Measurements from ENCODE around the gene MT1X. TPM values are rescaled to one million over a fixed set of nuclear protein-coding genes. Genes with fewer than 3 reads are reported as not detected.

MT1X gene
- total RNA-seq, 1 donor from 2014 or later: 39.3 TPM

GRCh38 chr16:56695246-56695645 lies 13.0 kb downstream of the MT1X start:
- Mint-ChIP-seq H3K4me1 (ENCODE audit: unreplicated experiment) (peaks cover 5% of the 10 kb centered on the region), H3K27ac (no peak overlapping the region), H3K27me3 (peaks cover 9% of the 10 kb centered on the region), H3K36me3 (no peaks in the 10 kb centered on the region), H3K9me3 (peaks cover 9% of the 10 kb centered on the region), H3K4me3 (no peak overlapping the region)
- DNase-seq (ENCODE audit: extremely low spot score, unreplicated experiment): no peak
- TF ChIP-seq, protein P1, sequence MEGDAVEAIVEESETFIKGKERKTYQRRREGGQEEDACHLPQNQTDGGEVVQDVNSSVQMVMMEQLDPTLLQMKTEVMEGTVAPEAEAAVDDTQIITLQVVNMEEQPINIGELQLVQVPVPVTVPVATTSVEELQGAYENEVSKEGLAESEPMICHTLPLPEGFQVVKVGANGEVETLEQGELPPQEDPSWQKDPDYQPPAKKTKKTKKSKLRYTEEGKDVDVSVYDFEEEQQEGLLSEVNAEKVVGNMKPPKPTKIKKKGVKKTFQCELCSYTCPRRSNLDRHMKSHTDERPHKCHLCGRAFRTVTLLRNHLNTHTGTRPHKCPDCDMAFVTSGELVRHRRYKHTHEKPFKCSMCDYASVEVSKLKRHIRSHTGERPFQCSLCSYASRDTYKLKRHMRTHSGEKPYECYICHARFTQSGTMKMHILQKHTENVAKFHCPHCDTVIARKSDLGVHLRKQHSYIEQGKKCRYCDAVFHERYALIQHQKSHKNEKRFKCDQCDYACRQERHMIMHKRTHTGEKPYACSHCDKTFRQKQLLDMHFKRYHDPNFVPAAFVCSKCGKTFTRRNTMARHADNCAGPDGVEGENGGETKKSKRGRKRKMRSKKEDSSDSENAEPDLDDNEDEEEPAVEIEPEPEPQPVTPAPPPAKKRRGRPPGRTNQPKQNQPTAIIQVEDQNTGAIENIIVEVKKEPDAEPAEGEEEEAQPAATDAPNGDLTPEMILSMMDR (conservative IDR thresholded peaks at IDR 0.05): no peak

DNA sequence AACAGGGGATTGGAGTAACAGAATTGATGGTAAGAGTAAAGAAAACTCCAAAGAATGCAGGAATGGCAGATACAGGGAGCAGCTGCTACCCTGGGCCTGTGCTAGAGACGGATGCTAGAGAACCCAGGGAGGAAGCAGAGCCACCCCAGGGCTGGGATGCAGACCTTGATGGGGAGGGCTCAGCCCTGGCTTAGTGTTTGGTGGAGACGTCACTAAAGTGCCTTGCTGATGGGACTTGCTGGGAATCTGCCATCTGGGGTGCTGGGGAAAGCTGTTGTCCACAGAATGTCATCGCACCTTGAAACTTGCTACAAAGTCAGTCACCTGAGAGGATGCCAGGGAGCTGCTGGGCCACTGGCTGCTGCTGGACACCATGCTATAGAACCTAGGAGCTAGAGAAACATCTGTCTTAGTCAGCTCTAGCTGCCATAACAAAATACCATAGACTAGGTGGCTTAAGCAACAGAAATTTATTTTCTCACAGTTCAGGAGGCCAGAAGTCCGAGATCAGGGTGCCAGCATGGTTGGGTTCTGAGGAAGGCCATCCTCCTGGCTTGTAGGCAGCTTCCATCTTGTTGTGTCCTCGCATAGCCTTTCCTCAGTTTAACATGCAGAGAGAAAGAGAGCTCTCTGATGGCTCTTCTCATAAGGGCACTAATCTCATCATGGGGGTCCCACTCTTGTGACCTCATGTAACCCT lies 15.3 kb downstream of the MT1X start:
- H3K9me3 Mint-ChIP-seq: no peaks in the 10 kb centered on the region
- no peaks in the 10 kb centered on the region for H3K27me3 Mint-ChIP-seq
- TF ChIP-seq, protein P1 (conservative IDR thresholded peaks at IDR 0.05): no peak
- no peak overlapping the region for H3K27ac Mint-ChIP-seq
- H3K36me3 Mint-ChIP-seq: no peaks in the 10 kb centered on the region
- DNase-seq (ENCODE audit: extremely low spot score, unreplicated experiment): no peak
- H3K4me3 Mint-ChIP-seq: no peak overlapping the region
- peaks cover 9% of the 10 kb centered on the region for H3K4me1 Mint-ChIP-seq (ENCODE audit: unreplicated experiment)

- no peaks in the 10 kb centered on the region for H3K36me3 Mint-ChIP-seq
- no peak overlapping the region for H3K27ac Mint-ChIP-seq
- no peaks in the 10 kb centered on the region for H3K9me3 Mint-ChIP-seq
- TF ChIP-seq, protein P1 (conservative IDR thresholded peaks at IDR 0.05): no peak
- no peak for DNase-seq (ENCODE audit: extremely low spot score, unreplicated experiment)
- H3K4me3 Mint-ChIP-seq: no peak overlapping the region
- H3K4me1 Mint-ChIP-seq (ENCODE audit: unreplicated experiment): peaks cover 9% of the 10 kb centered on the region
- peaks cover 2% of the 10 kb centered on the region for H3K27me3 Mint-ChIP-seq
Observed at GRCh38 chr16:56700195-56700594, 17.9 kb downstream of the MT1X start.

- DNase-seq (ENCODE audit: extremely low spot score, unreplicated experiment): no peak
- peaks cover 2% of the 10 kb centered on the region for H3K27me3 Mint-ChIP-seq
- no peak overlapping the region for H3K4me3 Mint-ChIP-seq
- peaks cover 9% of the 10 kb centered on the region for H3K4me1 Mint-ChIP-seq (ENCODE audit: unreplicated experiment)
- no peak overlapping the region for H3K27ac Mint-ChIP-seq
- TF ChIP-seq, protein P1 (conservative IDR thresholded peaks at IDR 0.05): no peak
- no peaks in the 10 kb centered on the region for H3K9me3 Mint-ChIP-seq
- H3K36me3 Mint-ChIP-seq: no peaks in the 10 kb centered on the region
Observed at GRCh38 chr16:56700631-56701030, 18.4 kb downstream of the MT1X start.

DNA sequence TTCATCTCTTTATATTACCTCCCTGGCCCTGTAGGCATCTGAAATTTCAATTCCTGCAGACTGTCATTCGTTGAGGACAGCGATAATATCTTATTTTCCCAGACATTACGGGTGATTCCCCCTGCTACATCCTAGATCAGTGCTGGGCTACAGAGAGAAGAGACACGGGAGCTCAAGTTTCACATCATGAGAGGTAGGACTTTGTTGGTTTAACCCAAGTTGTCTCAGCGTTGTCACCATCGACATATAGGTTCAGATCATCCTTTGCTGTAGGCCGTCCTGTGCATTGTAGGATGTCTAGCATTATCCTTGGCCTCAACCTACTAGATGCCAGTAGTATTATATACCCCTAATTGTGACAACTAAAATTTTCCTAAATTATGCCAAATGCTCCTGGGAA lies 19.3 kb downstream of the MT1X start:
- no peaks in the 10 kb centered on the region for H3K9me3 Mint-ChIP-seq
- peaks cover 2% of the 10 kb centered on the region for H3K27me3 Mint-ChIP-seq
- TF ChIP-seq, protein P1 (conservative IDR thresholded peaks at IDR 0.05): no peak
- H3K4me1 Mint-ChIP-seq (ENCODE audit: unreplicated experiment): peaks cover 9% of the 10 kb centered on the region
- DNase-seq (ENCODE audit: extremely low spot score, unreplicated experiment): no peak
- H3K27ac Mint-ChIP-seq: peak overlapping the region; percentile 63
- H3K36me3 Mint-ChIP-seq: no peaks in the 10 kb centered on the region
- H3K4me3 Mint-ChIP-seq: no peak overlapping the region

All from type B pancreatic cell (in vitro differentiated cells).